Measurements from ENCODE around the gene IQGAP2.

GRCh38 chr5:76660360-76660759 is 257.3 kb downstream of the IQGAP2 start:
- TF ChIP-seq POLR2A (IDR thresholded peaks at IDR 0.05; ENCODE audit: low read length) (no peak), GATA1 (IDR thresholded peaks at IDR 0.05; ENCODE audit: low read depth, low read length) (no peak)

All from erythroblast (primary cell).